Activated naive CD8-positive, alpha-beta T cell treated with anti-CD3 and anti-CD28 coated beads, Interleukin-2, amount 10 ng/mL, durations not matched to agents 7 days and 5 days (primary cell): ENCODE measurements around the gene CEP112. TPM values are rescaled to one million over a fixed set of nuclear protein-coding genes. Genes with fewer than 3 reads are reported as not detected.

Experiments
- ATAC-seq: fragments of 150-1000 bp; cut with Tn5 transposase; one replicate; pipeline ENCODE4 v1.10.0; 2021; ENCODE audit warnings: low read depth, moderate library complexity
- POLR2A ChIA-PET: fragments of 350-600 bp; sonication (Branson Sonifier 250); formaldehyde crosslinking; loops from one replicate; lab custom pipeline; 2021; ENCODE audit warnings: antibody characterized with exemption; lab: Charles Lee
- DNase-seq: peaks from one replicate; pipeline ENCODE4 v3.0.0; 2021
- H3K27ac Mint-ChIP-seq: one replicate; pipeline ENCODE4 v1.8.0; 2022; ENCODE audit warnings: mild to moderate bottlenecking, mixed read lengths
- H3K27me3 Mint-ChIP-seq: one replicate; pipeline ENCODE4 v1.8.0; 2022; ENCODE audit warnings: mild to moderate bottlenecking, moderate library complexity, mixed read lengths
- H3K36me3 Mint-ChIP-seq: one replicate; pipeline ENCODE4 v1.8.0; 2021; ENCODE audit warnings: mild to moderate bottlenecking, mixed read lengths
- H3K4me1 Mint-ChIP-seq: one replicate; pipeline ENCODE4 v1.8.0; 2021; ENCODE audit warnings: mixed read lengths
- H3K4me3 Mint-ChIP-seq: one replicate; pipeline ENCODE4 v1.8.0; 2022; ENCODE audit warnings: mild to moderate bottlenecking, moderate library complexity, mixed read lengths
- H3K9me3 Mint-ChIP-seq: one replicate; pipeline ENCODE4 v1.8.0; 2021; ENCODE audit warnings: mixed read lengths
- total RNA-seq, 2 experiments: library from RNA; stranded (reverse); gene quantifications; one replicate each; pipeline ENCODE4 v1.2.3, GENCODE V29; 2021

The CEP112 gene
- total RNA-seq, 2 experiments from 2014 or later: 2.1 to 3.8 TPM

GRCh38 chr17:65638221-65638975 is 553.5 kb downstream of the CEP112 start:
- peaks cover 2% of the 10 kb centered on the region for H3K36me3 Mint-ChIP-seq

GRCh38 chr17:65637786-65638185 is 554.1 kb downstream of the CEP112 start:
- no peak overlapping the region for H3K27ac Mint-ChIP-seq
- peaks cover 2% of the 10 kb centered on the region for H3K36me3 Mint-ChIP-seq
- H3K9me3 Mint-ChIP-seq: peaks cover 7% of the 10 kb centered on the region
- H3K27me3 Mint-ChIP-seq: peaks cover 4% of the 10 kb centered on the region
- H3K4me3 Mint-ChIP-seq: no peak overlapping the region
- DNase-seq (no peak), ATAC-seq (no peak)
- no peaks in the 10 kb centered on the region for H3K4me1 Mint-ChIP-seq
- POLR2A ChIA-PET: no interaction called here

More at GRCh38 chr17:65638221-65638975, 553.5 kb downstream of the CEP112 start:
- Mint-ChIP-seq H3K4me3 (no peak overlapping the region), H3K9me3 (peaks cover 7% of the 10 kb centered on the region), H3K27me3 (peaks cover 1% of the 10 kb centered on the region), H3K27ac (no peak overlapping the region), H3K4me1 (no peaks in the 10 kb centered on the region)
- ATAC-seq (no peak), DNase-seq (no peak)
- POLR2A ChIA-PET: no interaction called here

DNA sequence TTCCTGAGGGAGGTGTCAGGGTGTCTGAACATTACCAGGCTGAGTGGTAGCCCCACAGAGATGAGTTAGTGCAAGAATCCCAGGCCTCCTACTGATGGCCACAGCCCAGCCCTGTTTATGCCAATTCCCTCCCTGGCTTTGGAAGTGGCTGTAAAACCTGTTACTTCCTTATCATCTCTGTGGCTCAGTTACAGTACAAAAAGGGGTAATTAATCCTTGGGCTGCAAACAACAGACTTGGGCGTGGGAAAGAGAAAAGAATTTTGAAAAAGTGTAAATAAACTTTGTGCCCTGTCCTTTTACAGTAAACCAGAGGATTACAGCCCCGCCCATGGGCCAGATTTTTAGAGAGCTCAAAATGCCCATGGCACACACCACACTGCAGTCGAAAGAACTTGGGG is 557.4 kb downstream of the CEP112 start:
- H3K4me3 Mint-ChIP-seq: no peak overlapping the region
- peaks cover 7% of the 10 kb centered on the region for H3K27me3 Mint-ChIP-seq
- no peak for DNase-seq
- no peaks in the 10 kb centered on the region for H3K4me1 Mint-ChIP-seq
- POLR2A ChIA-PET: no interaction called here
- no peaks in the 10 kb centered on the region for H3K36me3 Mint-ChIP-seq
- H3K27ac Mint-ChIP-seq: no peak overlapping the region
- no peak for ATAC-seq
- H3K9me3 Mint-ChIP-seq: no peaks in the 10 kb centered on the region

- no peak for ATAC-seq
Measured at GRCh38 chr17:65633988-65634387, 557.9 kb downstream of the CEP112 start.

GRCh38 chr17:65633146-65633881 is 558.6 kb downstream of the CEP112 start:
- no peaks in the 10 kb centered on the region for H3K36me3 Mint-ChIP-seq
- ATAC-seq (no peak), DNase-seq (no peak)
- no peak overlapping the region for H3K27ac Mint-ChIP-seq
- H3K9me3 Mint-ChIP-seq: no peaks in the 10 kb centered on the region
- H3K27me3 Mint-ChIP-seq: peaks cover 7% of the 10 kb centered on the region
- no peak overlapping the region for H3K4me3 Mint-ChIP-seq
- POLR2A ChIA-PET: no interaction called here
- no peaks in the 10 kb centered on the region for H3K4me1 Mint-ChIP-seq

More at GRCh38 chr17:65633988-65634387, 557.9 kb downstream of the CEP112 start:
- Mint-ChIP-seq H3K9me3 (no peaks in the 10 kb centered on the region), H3K4me1 (no peaks in the 10 kb centered on the region), H3K27ac (no peak overlapping the region), H3K27me3 (peaks cover 7% of the 10 kb centered on the region), H3K36me3 (no peaks in the 10 kb centered on the region), H3K4me3 (no peak overlapping the region)
- DNase-seq: no peak
- POLR2A ChIA-PET: no interaction called here

DNA sequence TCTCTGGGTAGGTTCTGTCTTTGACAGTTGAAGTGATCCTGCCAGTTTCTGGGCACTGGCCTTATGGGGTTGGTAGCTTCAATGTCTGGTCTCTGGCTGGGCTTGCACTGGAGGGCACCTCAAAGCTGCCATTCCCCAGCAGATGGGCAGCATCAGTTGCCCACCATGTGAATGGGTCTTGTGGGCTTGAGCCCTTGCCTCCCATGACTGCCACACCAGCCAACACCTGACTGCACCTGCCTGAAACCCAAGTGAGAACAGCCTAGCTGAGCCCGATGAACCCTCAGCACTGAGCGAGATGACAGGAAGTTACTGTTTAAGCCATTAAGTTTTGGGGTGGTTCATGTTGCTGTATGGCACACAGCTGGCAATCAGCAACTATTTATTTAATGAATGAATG is 561.4 kb downstream of the CEP112 start:
- Mint-ChIP-seq H3K4me3 (no peak overlapping the region), H3K27me3 (peaks cover 7% of the 10 kb centered on the region), H3K4me1 (no peaks in the 10 kb centered on the region), H3K27ac (no peak overlapping the region), H3K9me3 (no peaks in the 10 kb centered on the region), H3K36me3 (no peaks in the 10 kb centered on the region)
- DNase-seq (no peak), ATAC-seq (no peak)
- POLR2A ChIA-PET: no interaction called here

DNA sequence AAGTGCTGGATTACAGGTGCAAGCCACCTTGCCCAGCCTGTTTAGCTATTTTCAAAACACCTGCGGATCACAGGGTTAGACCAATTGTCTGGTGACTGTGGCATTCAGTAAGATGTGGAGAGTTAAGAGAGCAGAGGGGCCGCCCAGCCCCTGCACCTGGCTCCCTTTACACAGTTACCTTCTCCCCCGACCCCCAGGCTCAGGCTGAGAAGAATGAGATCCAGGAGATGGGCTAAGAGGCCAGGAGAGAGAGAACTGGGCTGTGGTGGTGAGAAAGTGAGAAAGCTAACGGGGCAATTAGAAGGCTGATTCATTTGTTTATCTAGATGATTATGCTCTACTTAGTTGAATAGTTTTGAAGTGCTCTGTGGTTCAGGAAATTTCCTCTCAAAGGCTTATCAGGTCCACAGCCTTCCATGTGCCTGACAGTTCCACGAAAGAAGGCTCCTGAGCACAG is 562.7 kb downstream of the CEP112 start:
- H3K36me3 Mint-ChIP-seq: no peaks in the 10 kb centered on the region
- ATAC-seq (no peak), DNase-seq (no peak)
- peaks cover 7% of the 10 kb centered on the region for H3K27me3 Mint-ChIP-seq
- no peak overlapping the region for H3K27ac Mint-ChIP-seq
- no peaks in the 10 kb centered on the region for H3K9me3 Mint-ChIP-seq
- no peaks in the 10 kb centered on the region for H3K4me1 Mint-ChIP-seq
- POLR2A ChIA-PET: no interaction called here
- H3K4me3 Mint-ChIP-seq: no peak overlapping the region

DNA sequence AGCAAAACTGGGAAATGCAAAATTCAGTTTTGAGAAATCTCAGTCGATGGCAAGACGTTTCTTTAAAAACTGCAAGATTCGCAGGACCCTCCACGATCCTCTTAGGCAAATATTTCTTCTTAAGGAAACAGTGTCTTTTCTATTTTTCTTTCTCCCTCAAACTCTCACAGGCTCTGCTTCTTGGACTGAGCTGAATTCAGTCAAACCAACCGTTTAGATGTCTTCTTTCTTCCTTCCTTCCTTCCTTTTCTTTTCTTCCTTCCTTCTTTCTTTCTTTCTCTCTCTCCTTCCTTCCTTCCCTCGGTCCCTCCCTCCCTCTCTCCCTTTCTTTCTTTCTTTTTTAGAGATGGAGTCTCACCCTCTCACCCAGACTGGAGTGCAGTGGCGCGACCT is 563.3 kb downstream of the CEP112 start:
- Mint-ChIP-seq H3K36me3 (no peaks in the 10 kb centered on the region), H3K4me1 (no peaks in the 10 kb centered on the region), H3K27ac (no peak overlapping the region), H3K27me3 (peaks cover 7% of the 10 kb centered on the region), H3K9me3 (peaks cover 2% of the 10 kb centered on the region), H3K4me3 (no peak overlapping the region)
- no peak for DNase-seq
- POLR2A ChIA-PET: no interaction called here
- ATAC-seq: no peak

GRCh38 chr17:65627891-65628643 is 563.9 kb downstream of the CEP112 start:
- no peak overlapping the region for H3K27ac Mint-ChIP-seq
- H3K4me1 Mint-ChIP-seq: no peaks in the 10 kb centered on the region
- POLR2A ChIA-PET: no interaction called here
- peaks cover 4% of the 10 kb centered on the region for H3K27me3 Mint-ChIP-seq
- H3K9me3 Mint-ChIP-seq: peaks cover 4% of the 10 kb centered on the region
- no peak overlapping the region for H3K4me3 Mint-ChIP-seq
- DNase-seq (no peak), ATAC-seq (no peak)
- H3K36me3 Mint-ChIP-seq: no peaks in the 10 kb centered on the region

DNA sequence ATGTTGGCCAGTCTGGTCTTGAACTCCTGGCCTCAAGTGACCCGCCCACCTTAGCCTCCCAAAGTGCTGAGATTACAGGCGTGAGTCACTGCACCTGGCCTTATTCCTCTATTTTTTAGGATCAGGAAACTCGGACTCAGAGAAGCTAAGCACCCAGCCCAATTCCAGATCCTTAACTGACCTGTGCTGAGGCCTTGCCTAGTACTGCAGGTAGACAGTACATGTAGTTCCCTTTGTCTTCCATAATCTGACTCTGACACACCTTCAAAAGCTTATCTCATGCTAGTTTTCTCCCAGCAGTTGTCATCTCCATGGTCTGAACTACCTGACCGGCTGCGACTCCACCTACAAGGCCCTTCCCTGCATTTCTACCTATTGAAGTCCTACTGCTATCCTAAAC is 564.8 kb downstream of the CEP112 start:
- DNase-seq: no peak
- no peaks in the 10 kb centered on the region for H3K36me3 Mint-ChIP-seq
- no peak overlapping the region for H3K27ac Mint-ChIP-seq
- H3K4me3 Mint-ChIP-seq: no peak overlapping the region
- peaks cover 4% of the 10 kb centered on the region for H3K9me3 Mint-ChIP-seq
- H3K27me3 Mint-ChIP-seq: no peaks in the 10 kb centered on the region
- H3K4me1 Mint-ChIP-seq: no peaks in the 10 kb centered on the region
- ATAC-seq: no peak
- POLR2A ChIA-PET: no interaction called here

DNA sequence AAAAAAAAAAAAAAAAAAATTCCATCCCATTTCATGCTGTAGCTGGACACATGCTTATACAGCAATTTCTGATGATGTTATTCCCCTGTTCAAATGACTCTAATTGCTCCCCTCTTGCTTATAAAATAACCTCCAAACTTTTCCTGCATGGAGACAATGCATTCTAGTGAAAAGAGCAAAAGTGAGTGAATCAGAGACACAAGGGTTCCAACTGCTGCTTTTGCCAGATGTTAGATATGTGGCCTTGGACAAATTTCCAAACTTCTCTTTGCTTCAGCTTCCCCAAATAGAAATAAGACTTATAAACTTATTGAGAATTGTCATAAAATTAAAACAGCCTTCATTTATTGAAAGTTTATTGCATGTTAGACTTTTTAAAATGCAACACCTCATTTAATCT is 565.5 kb downstream of the CEP112 start:
- Mint-ChIP-seq H3K9me3 (peaks cover 4% of the 10 kb centered on the region), H3K27ac (no peak overlapping the region), H3K27me3 (no peaks in the 10 kb centered on the region), H3K4me1 (no peaks in the 10 kb centered on the region), H3K36me3 (no peaks in the 10 kb centered on the region), H3K4me3 (no peak overlapping the region)
- DNase-seq (no peak), ATAC-seq (no peak)
- POLR2A ChIA-PET: no interaction called here

DNA sequence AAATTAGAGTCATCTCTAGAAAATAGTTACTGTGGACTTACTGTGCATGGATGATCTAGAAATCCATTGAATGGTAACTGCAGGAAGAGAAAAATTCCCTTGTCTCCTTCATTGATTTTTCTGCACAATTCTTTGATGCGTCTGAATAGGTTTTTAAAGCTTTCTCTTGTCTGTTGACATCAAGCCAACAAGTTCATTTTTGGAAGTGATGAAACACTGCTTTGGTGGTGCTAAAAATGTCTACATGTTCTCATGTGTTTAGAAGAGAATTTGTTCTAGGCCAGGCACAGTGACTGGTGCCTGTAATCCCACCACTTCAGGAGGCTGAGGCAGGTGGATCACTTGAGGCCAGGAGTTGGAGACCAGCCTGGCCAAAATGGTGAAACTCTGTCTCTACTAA is 573.4 kb downstream of the CEP112 start:
- Mint-ChIP-seq H3K27me3 (no peaks in the 10 kb centered on the region), H3K36me3 (no peaks in the 10 kb centered on the region), H3K27ac (no peak overlapping the region), H3K4me3 (no peak overlapping the region), H3K9me3 (peaks cover under 1% of the 10 kb centered on the region), H3K4me1 (no peaks in the 10 kb centered on the region)
- POLR2A ChIA-PET: no interaction called here
- DNase-seq: no peak
- no peak for ATAC-seq

DNA sequence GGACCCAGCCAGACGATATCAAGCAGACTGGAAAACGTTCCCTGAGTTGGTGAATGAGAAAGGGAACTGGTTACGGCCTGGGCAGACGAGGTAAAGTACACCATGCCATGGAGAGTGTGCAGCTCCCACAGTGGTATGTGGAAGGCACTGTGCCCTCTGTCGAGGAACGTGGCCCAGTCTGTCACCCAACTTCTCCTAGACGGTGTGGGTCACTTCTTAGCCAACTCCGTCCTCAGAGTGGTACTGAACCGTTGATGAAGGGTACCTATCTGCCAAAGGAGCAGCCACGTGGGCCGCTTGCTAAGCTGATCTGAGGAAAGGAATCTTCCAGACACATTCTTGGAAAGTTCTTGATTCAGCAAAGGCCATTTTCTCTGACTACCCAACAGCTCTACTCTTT is 574.4 kb downstream of the CEP112 start:
- Mint-ChIP-seq H3K27me3 (no peaks in the 10 kb centered on the region), H3K9me3 (no peaks in the 10 kb centered on the region), H3K27ac (no peak overlapping the region), H3K4me3 (no peak overlapping the region), H3K36me3 (no peaks in the 10 kb centered on the region), H3K4me1 (no peaks in the 10 kb centered on the region)
- DNase-seq (no peak), ATAC-seq (no peak)
- POLR2A ChIA-PET: no interaction called here
